Immature natural killer cell (primary cell): ENCODE results near the gene GMNN. TPM values are rescaled to one million over a fixed set of nuclear protein-coding genes. Genes with fewer than 3 reads are reported as not detected.
A peak's percentile ranks its signal among the peaks of the same experiment; 100 is the strongest.
"Not testable (repeated sequence)": the region's sequence is repeated elsewhere in the genome, so short reads cannot be mapped to it uniquely, and the experiment has no call there.

Experiments used
- DNase-seq, 3 donors: peaks; one replicate each; pipeline ENCODE4 v3.0.0; 2022; ENCODE audit warnings: mixed read lengths in 1 of 3
- H3K27ac Mint-ChIP-seq, 6 donors: one replicate each; pipeline ENCODE4 v1.8.0; 2020; ENCODE audit warnings: mixed read lengths in 6 of 6, mild to moderate bottlenecking in 5 of 6, inconsistent platforms in 4 of 6, moderate library complexity in 3 of 6
- H3K27me3 Mint-ChIP-seq, 3 donors: one replicate each; pipeline ENCODE4 v1.8.0; 2020 to 2021; ENCODE audit warnings: low read depth in 3 of 3, mild to moderate bottlenecking in 3 of 3, mixed read lengths in 3 of 3, moderate library complexity in 3 of 3, inconsistent platforms in 1 of 3
- H3K36me3 Mint-ChIP-seq, 3 donors: one replicate each; pipeline ENCODE4 v1.8.0; 2020; ENCODE audit warnings: mixed read lengths in 3 of 3, inconsistent platforms in 2 of 3, mild to moderate bottlenecking in 2 of 3
- H3K4me1 Mint-ChIP-seq, 2 donors: one replicate each; pipeline ENCODE4 v1.8.0; 2020; ENCODE audit warnings: inconsistent platforms in 2 of 2, mild to moderate bottlenecking in 2 of 2, mixed read lengths in 2 of 2, moderate library complexity in 1 of 2
- H3K4me3 Mint-ChIP-seq, 5 donors: one replicate each; pipeline ENCODE4 v1.8.0; 2020; ENCODE audit warnings: mild to moderate bottlenecking in 5 of 5, mixed read lengths in 5 of 5, inconsistent platforms in 3 of 5, moderate library complexity in 3 of 5
- H3K9me3 Mint-ChIP-seq, 6 donors: one replicate each; pipeline ENCODE4 v1.8.0; 2020; ENCODE audit warnings: mild to moderate bottlenecking in 6 of 6, mixed read lengths in 6 of 6, inconsistent platforms in 4 of 6, moderate library complexity in 3 of 6
- polyA plus RNA-seq, 3 donors: library from polyadenylated mRNA; unstranded; fragments of 300-500 nt; fragmentation: Illumina TruSeq; gene quantifications; one replicate each; pipeline ENCODE4 v1.2.3, GENCODE V29; 2021

GMNN gene
- polyA plus RNA-seq, 3 donors from 2014 or later, result 5.1 to 9.6 (median 5.2) TPM

DNA sequence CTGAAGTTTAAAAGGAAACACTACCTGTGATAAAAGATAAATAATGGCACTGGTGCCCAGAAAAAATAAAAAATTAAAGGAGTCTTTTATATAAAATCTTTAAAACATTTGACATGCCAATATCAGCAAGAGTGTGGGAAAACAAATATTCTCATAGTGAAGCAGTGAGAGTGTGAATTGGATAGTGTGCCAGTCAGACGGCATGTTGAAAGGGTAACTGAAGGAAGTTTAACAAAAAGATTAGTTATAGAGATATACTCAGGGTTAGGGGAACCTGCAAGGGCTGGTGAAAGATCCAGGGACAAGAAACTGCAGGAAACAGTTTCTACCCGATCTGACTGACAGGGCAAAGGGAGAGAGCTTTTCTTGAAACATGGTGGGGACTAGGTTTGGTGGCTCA lies 22.2 kb upstream of the GMNN start:
- H3K9me3 Mint-ChIP-seq, result no peaks in the 10 kb centered on the region
- no peak overlapping the region for H3K27ac Mint-ChIP-seq

DNA sequence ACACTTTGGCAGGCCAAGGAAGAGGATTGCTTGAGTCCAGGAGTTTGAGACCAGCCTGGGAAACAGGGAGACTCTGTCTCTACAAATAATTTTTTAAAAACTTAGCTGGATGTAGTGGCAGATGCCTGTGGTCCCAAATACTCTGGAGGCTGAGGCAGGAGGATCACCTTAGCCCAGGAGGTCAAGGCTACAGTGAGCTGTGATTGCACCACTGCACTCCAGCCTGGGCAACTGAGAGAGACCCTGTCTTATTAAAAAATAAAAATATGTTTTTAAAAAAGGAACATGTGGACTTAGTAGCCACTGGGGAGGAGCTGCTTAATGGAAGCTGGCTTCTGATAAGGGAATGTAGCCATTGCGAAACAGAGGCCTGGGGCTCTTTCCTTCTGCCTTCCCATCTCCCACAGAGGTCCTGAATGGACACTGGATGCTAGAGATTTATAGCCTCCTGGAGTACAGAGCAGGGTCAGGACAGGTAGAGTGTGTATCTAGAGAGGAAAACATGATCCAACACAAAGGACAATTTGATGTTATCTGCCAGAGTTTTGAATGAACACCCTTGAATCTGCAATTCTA lies 21.7 kb upstream of the GMNN start:
- H3K4me3 Mint-ChIP-seq, result no peak overlapping the region
- no peak overlapping the region for H3K27ac Mint-ChIP-seq

More for the DNA sequence above, 22.2 kb upstream of the GMNN start:
- H3K27me3 Mint-ChIP-seq, result peaks cover 2 to 6% (median 2%) of the 10 kb centered on the region in 3 donors
- no peak overlapping the region for H3K4me3 Mint-ChIP-seq
- no peaks in the 10 kb centered on the region for H3K4me1 Mint-ChIP-seq
- H3K36me3 Mint-ChIP-seq, result peaks cover 0 to 3% (median 0%) of the 10 kb centered on the region in 3 donors
- DNase-seq, result no peak

DNA sequence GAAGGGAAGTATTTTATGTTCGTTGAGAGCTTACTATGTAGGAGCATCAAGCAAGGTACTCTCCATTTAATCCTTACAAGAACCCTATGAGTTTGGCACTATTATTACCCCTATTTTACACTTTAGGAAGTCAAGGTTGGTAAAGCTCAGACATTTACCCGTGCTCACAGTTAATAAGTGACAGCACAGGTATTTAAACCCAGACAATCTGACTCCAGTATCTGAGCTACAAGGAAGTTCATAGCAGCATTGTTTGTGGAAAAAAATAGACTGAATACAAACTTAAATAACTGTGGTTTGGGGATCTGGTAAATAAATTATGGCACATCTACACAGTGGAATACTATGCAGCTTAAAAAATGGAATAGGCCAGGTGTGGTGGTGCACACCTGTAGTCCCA lies 21.2 kb upstream of the GMNN start:
- DNase-seq, result no peak
- no peaks in the 10 kb centered on the region for H3K4me1 Mint-ChIP-seq
- H3K4me3 Mint-ChIP-seq, result no peak overlapping the region
- peaks cover 0 to 3% (median 0%) of the 10 kb centered on the region in 3 donors for H3K36me3 Mint-ChIP-seq
- H3K9me3 Mint-ChIP-seq, result no peaks in the 10 kb centered on the region
- peaks cover 0 to 6% (median 2%) of the 10 kb centered on the region in 3 donors for H3K27me3 Mint-ChIP-seq
- no peak overlapping the region for H3K27ac Mint-ChIP-seq

More for the DNA sequence above, 21.7 kb upstream of the GMNN start:
- Mint-ChIP-seq H3K36me3 (peaks cover 0 to 3% (median 0%) of the 10 kb centered on the region in 3 donors), H3K4me1 (no peaks in the 10 kb centered on the region), H3K9me3 (no peaks in the 10 kb centered on the region), H3K27me3 (peaks cover 0 to 6% (median 2%) of the 10 kb centered on the region in 3 donors)
- DNase-seq, result no peak

DNA sequence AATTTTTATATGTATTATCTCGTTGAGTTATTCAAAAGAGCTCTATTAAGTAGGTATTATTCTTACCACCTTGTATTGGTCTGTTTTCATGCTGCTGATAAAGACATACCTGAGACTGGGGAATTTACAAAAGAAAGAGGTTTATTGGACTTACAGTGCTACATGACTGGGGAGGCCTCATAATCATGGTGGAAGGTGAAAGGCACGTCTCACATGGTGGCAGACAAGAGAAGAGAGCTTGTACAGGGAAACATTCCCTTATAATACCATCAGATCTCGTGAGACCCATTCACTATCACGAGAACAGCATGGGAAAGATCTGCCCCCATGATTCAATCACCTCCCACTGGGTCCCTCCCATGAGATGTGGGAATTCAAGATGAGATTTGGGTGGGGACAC lies 20.4 kb upstream of the GMNN start:
- H3K4me3 Mint-ChIP-seq, H3K27me3 Mint-ChIP-seq, H3K4me1 Mint-ChIP-seq, DNase-seq, H3K27ac Mint-ChIP-seq, H3K36me3 Mint-ChIP-seq, H3K9me3 Mint-ChIP-seq: not testable (repeated sequence)

DNA sequence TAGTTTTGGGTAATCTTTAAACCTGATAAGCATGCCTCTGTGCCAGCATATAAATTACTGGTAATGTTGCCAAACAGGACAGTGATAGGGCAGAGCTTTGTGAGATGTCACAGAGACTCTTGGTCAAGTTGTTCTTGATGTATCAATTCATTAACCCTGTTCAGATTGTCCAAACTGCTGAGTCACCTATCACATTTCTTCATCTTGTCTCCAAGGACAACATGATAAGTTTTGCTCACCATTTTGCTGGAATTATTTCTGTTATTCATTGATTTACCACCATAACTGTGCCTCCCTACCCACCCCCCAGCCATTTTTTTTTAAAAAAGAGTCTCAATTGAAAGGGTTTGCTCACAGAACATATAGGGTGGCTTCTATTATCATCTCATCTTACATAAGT lies 19.5 kb upstream of the GMNN start:
- Mint-ChIP-seq H3K4me3 (no peak overlapping the region), H3K36me3 (no peaks in the 10 kb centered on the region), H3K27ac (no peak overlapping the region), H3K9me3 (no peaks in the 10 kb centered on the region), H3K27me3 (peaks cover 0 to 8% (median 2%) of the 10 kb centered on the region in 3 donors), H3K4me1 (no peaks in the 10 kb centered on the region)
- no peak for DNase-seq

DNA sequence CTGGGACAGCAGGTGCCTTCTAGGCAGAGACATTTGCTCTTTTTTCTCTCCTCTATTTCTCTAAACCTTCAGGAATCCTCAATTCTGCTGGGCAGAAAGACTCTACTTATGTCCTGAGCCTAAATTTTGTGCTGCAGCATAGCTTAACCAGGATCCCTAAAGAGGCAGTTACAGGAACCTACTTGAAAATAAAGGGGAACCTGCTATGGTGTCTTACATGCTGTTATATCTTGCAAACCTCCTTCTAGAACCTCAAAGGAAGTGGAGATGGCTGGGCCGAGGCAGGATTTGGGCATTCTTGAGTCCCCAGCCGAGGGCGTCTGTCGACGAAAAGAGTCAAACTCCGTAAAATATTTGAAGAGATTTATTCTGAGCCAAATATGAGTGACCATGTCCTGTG lies 17.1 kb upstream of the GMNN start:
- Mint-ChIP-seq H3K27me3 (peaks cover 0 to 7% (median 2%) of the 10 kb centered on the region in 3 donors), H3K4me3 (no peak overlapping the region), H3K27ac (no peak overlapping the region), H3K9me3 (no peaks in the 10 kb centered on the region), H3K4me1 (no peaks in the 10 kb centered on the region), H3K36me3 (no peaks in the 10 kb centered on the region)
- no peak for DNase-seq

DNA sequence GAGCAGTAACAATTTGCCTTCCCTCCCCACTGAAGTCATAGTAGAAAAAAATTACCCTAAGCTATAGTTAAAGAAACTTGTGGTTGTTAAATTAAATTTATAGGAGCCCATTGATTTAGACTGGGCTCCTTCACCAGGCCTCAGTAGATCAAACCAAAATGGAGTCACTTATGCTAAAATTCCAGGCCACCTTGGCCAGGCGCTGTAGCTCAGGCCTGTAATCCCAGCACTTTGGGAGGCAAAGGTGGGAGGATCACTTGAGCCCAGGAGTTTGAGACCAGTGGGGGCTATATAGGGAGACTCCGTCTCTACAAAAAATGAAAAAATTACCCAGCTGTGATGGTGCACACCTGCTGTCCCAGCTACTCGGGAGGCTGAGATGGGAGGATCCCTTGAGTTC lies 15.0 kb upstream of the GMNN start:
- no peak overlapping the region for H3K27ac Mint-ChIP-seq
- H3K27me3 Mint-ChIP-seq, result peaks cover 0 to 4% (median 2%) of the 10 kb centered on the region in 3 donors
- H3K9me3 Mint-ChIP-seq, result no peaks in the 10 kb centered on the region

DNA sequence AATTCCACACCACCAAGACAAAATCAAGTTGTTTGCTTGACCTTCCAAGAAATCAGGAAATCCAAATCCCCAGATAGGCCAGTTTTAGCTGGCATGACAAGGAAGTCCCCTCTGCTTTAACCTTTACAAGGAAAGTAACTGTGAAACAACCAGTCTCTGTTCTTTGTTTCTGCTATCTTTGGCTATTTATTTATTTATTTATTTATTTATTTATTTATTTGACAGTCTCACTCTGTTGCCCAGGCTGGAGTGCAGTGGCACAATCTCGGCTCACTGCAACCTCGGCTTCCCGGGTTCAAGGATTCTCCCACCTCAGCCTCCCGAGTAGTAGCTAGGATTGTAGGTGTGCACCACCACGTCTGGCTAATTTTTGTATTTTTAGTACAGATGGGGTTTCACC lies 14.5 kb upstream of the GMNN start:
- no peak for DNase-seq
- Mint-ChIP-seq H3K27me3 (peaks cover 0 to 4% (median 3%) of the 10 kb centered on the region in 3 donors), H3K9me3 (no peaks in the 10 kb centered on the region), H3K36me3 (no peaks in the 10 kb centered on the region), H3K4me3 (no peak overlapping the region), H3K27ac (no peak overlapping the region), H3K4me1 (peaks cover 2 to 3% of the 10 kb centered on the region in 2 donors)

More for the DNA sequence above, 15.0 kb upstream of the GMNN start:
- Mint-ChIP-seq H3K36me3 (no peaks in the 10 kb centered on the region), H3K4me3 (no peak overlapping the region), H3K4me1 (no peaks in the 10 kb centered on the region)
- DNase-seq, result no peak

DNA sequence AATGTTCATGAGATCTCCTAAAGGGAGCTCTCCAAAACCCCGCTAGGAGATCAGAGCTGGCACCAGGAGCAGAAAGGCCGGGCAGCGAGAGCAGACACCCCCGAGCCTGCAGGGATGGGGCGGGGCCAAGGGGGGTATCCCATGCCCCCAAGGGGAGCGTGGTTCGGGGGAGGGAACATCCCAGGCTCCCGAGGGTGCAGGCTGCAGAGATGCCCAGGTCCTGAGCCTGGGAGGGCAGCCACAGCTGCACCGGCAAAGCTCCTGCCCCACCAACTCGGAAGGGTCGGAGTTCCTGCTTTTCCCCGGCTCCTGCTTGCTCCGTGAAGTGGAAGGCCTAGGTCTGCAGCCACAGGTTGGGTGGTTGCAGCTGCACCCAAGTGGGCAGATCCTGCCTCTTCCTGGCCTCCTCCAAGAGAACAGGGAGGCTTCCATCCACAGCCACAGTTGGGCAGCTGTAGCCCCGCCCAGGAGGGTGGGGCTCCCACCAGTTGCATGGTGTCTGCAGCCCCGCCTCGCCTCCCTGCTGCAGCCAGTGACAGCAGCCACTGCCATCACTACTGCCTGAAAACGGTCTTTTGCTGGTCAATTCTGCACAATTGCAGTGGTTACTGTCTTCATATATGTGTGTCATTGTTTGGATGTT lies 13.4 kb upstream of the GMNN start:
- Mint-ChIP-seq H3K36me3 (no peaks in the 10 kb centered on the region), H3K4me3 (no peak overlapping the region), H3K4me1 (peaks cover 2 to 5% of the 10 kb centered on the region in 2 donors), H3K27ac (no peak overlapping the region), H3K27me3 (peaks cover 0 to 4% (median 2%) of the 10 kb centered on the region in 3 donors), H3K9me3 (no peaks in the 10 kb centered on the region)
- DNase-seq, result no peak

DNA sequence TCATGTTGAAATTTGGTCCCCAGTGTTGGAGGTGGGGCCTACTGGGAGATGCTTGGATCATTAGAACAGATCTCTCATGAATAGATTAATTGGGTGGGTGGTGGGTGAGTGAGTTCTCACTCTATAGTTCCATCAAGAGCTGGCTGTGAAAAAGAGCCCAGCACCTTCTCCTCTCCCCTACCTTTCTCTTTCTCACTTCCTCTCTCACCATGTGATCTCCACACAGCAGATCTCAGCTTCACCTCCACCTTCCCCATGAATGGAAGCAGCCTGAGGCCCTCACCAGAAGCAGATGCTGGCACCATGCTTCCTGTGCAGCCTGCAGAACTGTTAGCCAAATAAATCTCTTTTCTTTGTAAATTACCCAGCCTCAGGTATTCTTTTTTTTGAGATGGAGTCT lies 12.9 kb upstream of the GMNN start:
- Mint-ChIP-seq H3K4me1 (peaks cover 2 to 5% of the 10 kb centered on the region in 2 donors), H3K4me3 (no peak overlapping the region), H3K36me3 (no peaks in the 10 kb centered on the region), H3K27ac (peak overlapping the region in 1 of 6 donors; percentile 51), H3K27me3 (peaks cover 0 to 4% (median 2%) of the 10 kb centered on the region in 3 donors), H3K9me3 (no peaks in the 10 kb centered on the region)
- no peak for DNase-seq

DNA sequence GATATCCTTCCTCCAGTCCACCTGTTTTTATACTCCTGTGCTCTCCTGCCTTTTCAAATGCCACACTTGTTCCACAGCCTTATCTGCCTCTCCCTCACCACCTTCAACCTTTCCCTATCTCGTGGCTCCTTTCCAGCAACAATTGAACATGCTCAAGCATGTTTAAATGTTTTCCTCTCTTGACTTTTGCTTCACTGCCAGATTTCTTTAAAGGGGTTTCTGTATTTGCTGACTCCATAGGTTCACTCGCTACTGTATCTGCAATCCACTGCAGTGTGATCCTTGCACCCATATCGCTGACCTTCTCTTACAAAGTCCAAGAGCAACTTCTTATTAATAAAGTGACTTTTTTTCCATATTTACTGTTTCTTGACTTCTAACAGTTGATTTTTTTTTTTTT lies 11.2 kb upstream of the GMNN start:
- Mint-ChIP-seq H3K4me3 (no peak overlapping the region), H3K9me3 (no peaks in the 10 kb centered on the region), H3K4me1 (peaks cover 2 to 5% of the 10 kb centered on the region in 2 donors), H3K27ac (no peak overlapping the region), H3K36me3 (no peaks in the 10 kb centered on the region), H3K27me3 (peaks cover 0 to 2% (median 2%) of the 10 kb centered on the region in 3 donors)
- no peak for DNase-seq

DNA sequence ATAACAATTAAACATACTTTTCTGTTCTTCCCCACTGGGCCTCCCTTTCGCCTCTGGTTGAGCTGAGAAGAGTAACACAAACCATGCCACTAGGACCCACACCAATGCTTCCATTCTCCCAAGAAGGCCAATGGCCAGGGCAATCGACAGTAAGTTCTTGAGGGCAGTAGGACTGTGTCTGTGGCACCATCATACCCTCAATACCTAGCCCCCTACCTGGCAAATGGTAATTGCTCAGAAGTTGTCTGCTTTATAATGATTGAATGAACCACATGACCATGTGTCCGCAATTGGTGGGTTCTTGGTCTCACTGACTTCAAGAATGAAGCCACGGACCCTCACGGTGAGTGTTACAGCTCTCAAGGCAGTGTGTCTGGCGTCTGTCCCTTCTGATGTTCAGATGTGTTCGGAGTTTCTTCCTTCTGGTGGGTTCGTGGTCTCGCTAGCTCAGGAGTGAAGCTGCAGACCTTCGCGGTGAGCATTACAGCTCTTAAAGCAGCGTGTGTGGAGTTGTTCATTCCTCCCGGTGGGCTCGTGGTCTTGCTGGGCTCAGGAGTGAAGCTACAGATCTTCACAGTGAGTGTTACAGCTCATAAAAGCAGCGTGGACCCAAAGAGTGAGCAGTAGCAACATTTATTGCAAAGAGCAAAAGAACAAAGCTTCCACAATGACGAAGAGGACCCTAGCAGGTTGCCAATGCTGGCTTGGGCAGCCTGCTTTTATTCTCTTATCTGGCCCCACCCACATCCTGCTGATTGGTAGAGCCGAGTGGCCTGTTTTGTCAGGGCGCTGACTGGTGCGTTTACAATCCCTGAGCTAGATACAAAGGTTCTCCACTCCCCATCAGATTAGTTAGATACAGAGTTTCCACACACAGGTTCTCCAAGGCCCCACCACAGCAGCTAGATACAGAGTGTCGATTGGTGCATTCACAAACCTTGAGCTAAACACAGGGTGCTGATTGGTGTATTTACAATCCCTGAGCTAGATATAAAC lies 9.6 kb upstream of the GMNN start:
- not testable (repeated sequence) for H3K36me3 Mint-ChIP-seq, DNase-seq, H3K9me3 Mint-ChIP-seq, H3K4me1 Mint-ChIP-seq, H3K27me3 Mint-ChIP-seq, H3K27ac Mint-ChIP-seq
- H3K4me3 Mint-ChIP-seq, result peak overlapping the region in 1 of 5 donors; percentile 4

DNA sequence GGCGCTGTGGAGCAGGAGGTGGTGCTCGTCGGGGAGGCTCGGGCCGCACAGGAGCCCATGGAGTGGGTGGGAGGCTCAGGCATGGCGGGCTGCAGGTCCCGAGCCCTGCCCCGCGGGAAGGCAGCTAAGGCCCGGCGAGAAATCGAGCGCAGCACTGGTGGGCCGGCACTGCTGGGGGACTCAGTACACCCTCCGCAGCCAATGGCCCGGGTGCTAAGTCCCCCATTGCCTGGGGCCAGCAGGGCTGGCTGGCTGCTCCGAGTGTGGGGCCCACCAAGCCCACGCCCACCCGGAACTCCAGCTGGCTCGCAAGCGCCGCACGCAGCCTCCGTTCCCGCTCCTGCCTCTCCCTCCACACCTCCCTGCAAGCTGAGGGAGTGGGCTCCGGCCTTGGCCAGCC lies 8.8 kb upstream of the GMNN start:
- DNase-seq, H3K9me3 Mint-ChIP-seq, H3K27me3 Mint-ChIP-seq, H3K27ac Mint-ChIP-seq, H3K4me1 Mint-ChIP-seq, H3K36me3 Mint-ChIP-seq, H3K4me3 Mint-ChIP-seq: not testable (repeated sequence)
